Activated gamma-delta T cell treated with anti-CD3 and anti-CD28 coated beads, Interleukin-2, amount 50 U/mL, for 16 hours (primary cell): ENCODE results near the gene LYPD3.

Experiments
- DNase-seq: peaks from one replicate; pipeline ENCODE4 v3.0.0-alpha.2; 2020; ENCODE audit warnings: low read depth

LYPD3 gene

GRCh38 chr19:43485951-43486350, 20.5 kb upstream of the LYPD3 start:
- DNase-seq: no peak

GRCh38 chr19:43483281-43483680, 17.9 kb upstream of the LYPD3 start:
- no peak for DNase-seq

GRCh38 chr19:43482193-43482592, 16.8 kb upstream of the LYPD3 start:
- DNase-seq: no peak

GRCh38 chr19:43481701-43482100, 16.3 kb upstream of the LYPD3 start:
- no peak for DNase-seq

- no peak for DNase-seq
Measured at GRCh38 chr19:43480574-43480973, 15.2 kb upstream of the LYPD3 start.

GRCh38 chr19:43479961-43480561, 14.7 kb upstream of the LYPD3 start:
- no peak for DNase-seq

GRCh38 chr19:43479226-43479625, 13.8 kb upstream of the LYPD3 start:
- no peak for DNase-seq

- DNase-seq: no peak
Measured at GRCh38 chr19:43478323-43478722, 12.9 kb upstream of the LYPD3 start.

- no peak for DNase-seq
Measured at GRCh38 chr19:43476606-43477005, 11.2 kb upstream of the LYPD3 start.

GRCh38 chr19:43474986-43475705, 9.7 kb upstream of the LYPD3 start:
- DNase-seq: peak; percentile 91

- DNase-seq: no peak
Measured at GRCh38 chr19:43474487-43474886, 9.1 kb upstream of the LYPD3 start.

GRCh38 chr19:43471091-43471490, 5.7 kb upstream of the LYPD3 start:
- no peak for DNase-seq

GRCh38 chr19:43470288-43470687, 4.9 kb upstream of the LYPD3 start:
- DNase-seq: peak; percentile 18

GRCh38 chr19:43469160-43469480, 3.7 kb upstream of the LYPD3 start:
- DNase-seq: no peak

- DNase-seq: no peak
Measured at GRCh38 chr19:43468354-43469159, 3.1 kb upstream of the LYPD3 start.

- no peak for DNase-seq
Measured at GRCh38 chr19:43467730-43468129, 2.3 kb upstream of the LYPD3 start.

- DNase-seq: no peak
Measured at GRCh38 chr19:43467276-43467675, 1.9 kb upstream of the LYPD3 start.

- DNase-seq: no peak
Measured at GRCh38 chr19:43466793-43467192, 1.4 kb upstream of the LYPD3 start.

- DNase-seq: no peak
Measured at GRCh38 chr19:43464134-43464775, 1.2 kb downstream of the LYPD3 start.

- peak; percentile 98 for DNase-seq
Measured at GRCh38 chr19:43463381-43464133, 1.9 kb downstream of the LYPD3 start.

GRCh38 chr19:43462785-43463380, 2.5 kb downstream of the LYPD3 start:
- DNase-seq: no peak

GRCh38 chr19:43462383-43462782, 3.0 kb downstream of the LYPD3 start:
- DNase-seq: no peak
